Measurements from ENCODE around the gene SH3RF2.

The SH3RF2 gene

DNA sequence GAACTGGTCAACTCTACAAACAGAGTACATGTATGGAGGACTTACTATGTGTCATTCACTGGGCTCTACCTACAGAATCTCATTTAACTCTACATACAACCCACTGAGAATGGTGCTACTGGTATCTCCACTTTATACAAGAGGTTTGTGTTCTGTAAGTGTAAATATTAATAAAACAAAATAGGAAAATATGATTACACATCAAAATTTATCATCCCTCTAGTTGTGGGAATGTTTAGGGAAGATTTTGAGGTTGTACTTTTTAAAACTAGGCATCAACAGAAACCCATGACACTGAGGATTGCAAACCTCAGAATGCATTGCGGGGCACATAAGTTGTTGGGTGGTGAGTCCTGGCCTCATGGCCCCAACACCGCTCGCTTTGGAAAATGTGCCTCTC is 11.7 kb downstream of the SH3RF2 start:
- TF ChIP-seq ZNF37A (tag by site-specific recombination; IDR thresholded peaks at IDR 0.05) = no peak
- TF ChIP-seq, protein P1, sequence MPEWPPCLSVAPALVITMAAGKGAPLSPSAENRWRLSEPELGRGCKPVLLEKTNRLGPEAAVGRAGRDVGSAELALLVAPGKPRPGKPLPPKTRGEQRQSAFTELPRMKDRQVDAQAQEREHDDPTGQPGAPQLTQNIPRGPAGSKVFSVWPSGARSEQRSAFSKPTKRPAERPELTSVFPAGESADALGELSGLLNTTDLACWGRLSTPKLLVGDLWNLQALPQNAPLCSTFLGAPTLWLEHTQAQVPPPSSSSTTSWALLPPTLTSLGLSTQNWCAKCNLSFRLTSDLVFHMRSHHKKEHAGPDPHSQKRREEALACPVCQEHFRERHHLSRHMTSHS (tag by site-specific recombination; IDR thresholded peaks at IDR 0.05) = no peak
- TF ChIP-seq ZNF132 (tag by site-specific recombination; IDR thresholded peaks at IDR 0.05; ENCODE audit: borderline replicate concordance) = no peak
- no peak for TF ChIP-seq ZNF555 (tag by site-specific recombination; conservative IDR thresholded peaks at IDR 0.05)
- TF ChIP-seq HOXC10 (CRISPR knock-in tag; IDR thresholded peaks at IDR 0.05) = no peak
- no peak for TF ChIP-seq TCF7L2 (IDR thresholded peaks at IDR 0.05; ENCODE audit: borderline replicate concordance, low read depth, low read length)
- TF ChIP-seq, protein P2, sequence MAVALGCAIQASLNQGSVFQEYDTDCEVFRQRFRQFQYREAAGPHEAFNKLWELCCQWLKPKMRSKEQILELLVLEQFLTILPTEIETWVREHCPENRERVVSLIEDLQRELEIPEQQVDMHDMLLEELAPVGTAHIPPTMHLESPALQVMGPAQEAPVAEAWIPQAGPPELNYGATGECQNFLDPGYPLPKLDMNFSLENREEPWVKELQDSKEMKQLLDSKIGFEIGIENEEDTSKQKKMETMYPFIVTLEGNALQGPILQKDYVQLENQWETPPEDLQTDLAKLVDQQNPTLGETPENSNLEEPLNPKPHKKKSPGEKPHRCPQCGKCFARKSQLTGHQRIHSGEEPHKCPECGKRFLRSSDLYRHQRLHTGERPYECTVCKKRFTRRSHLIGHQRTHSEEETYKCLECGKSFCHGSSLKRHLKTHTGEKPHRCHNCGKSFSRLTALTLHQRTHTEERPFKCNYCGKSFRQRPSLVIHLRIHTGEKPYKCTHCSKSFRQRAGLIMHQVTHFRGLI (tag by site-specific recombination; IDR thresholded peaks at IDR 0.05) = no peak
- TF ChIP-seq, protein P3, sequence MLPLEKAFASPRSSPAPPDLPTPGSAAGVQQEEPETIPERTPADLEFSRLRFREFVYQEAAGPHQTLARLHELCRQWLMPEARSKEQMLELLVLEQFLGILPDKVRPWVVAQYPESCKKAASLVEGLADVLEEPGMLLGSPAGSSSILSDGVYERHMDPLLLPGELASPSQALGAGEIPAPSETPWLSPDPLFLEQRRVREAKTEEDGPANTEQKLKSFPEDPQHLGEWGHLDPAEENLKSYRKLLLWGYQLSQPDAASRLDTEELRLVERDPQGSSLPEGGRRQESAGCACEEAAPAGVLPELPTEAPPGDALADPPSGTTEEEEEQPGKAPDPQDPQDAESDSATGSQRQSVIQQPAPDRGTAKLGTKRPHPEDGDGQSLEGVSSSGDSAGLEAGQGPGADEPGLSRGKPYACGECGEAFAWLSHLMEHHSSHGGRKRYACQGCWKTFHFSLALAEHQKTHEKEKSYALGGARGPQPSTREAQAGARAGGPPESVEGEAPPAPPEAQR (tag by site-specific recombination; IDR thresholded peaks at IDR 0.05) = no peak
- TF ChIP-seq, protein P4, sequence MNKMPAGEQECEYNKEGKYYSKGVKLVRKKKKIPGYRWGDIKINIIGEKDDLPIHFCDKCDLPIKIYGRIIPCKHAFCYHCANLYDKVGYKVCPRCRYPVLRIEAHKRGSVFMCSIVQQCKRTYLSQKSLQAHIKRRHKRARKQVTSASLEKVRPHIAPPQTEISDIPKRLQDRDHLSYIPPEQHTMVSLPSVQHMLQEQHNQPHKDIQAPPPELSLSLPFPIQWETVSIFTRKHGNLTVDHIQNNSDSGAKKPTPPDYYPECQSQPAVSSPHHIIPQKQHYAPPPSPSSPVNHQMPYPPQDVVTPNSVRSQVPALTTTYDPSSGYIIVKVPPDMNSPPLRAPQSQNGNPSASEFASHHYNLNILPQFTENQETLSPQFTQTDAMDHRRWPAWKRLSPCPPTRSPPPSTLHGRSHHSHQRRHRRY (tag by site-specific recombination; IDR thresholded peaks at IDR 0.05) = no peak
- TF ChIP-seq, protein P5, sequence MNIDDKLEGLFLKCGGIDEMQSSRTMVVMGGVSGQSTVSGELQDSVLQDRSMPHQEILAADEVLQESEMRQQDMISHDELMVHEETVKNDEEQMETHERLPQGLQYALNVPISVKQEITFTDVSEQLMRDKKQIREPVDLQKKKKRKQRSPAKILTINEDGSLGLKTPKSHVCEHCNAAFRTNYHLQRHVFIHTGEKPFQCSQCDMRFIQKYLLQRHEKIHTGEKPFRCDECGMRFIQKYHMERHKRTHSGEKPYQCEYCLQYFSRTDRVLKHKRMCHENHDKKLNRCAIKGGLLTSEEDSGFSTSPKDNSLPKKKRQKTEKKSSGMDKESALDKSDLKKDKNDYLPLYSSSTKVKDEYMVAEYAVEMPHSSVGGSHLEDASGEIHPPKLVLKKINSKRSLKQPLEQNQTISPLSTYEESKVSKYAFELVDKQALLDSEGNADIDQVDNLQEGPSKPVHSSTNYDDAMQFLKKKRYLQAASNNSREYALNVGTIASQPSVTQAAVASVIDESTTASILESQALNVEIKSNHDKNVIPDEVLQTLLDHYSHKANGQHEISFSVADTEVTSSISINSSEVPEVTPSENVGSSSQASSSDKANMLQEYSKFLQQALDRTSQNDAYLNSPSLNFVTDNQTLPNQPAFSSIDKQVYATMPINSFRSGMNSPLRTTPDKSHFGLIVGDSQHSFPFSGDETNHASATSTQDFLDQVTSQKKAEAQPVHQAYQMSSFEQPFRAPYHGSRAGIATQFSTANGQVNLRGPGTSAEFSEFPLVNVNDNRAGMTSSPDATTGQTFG (tag by site-specific recombination; IDR thresholded peaks at IDR 0.05; ENCODE audit: borderline replicate concordance) = no peak
- TF ChIP-seq, protein P6, sequence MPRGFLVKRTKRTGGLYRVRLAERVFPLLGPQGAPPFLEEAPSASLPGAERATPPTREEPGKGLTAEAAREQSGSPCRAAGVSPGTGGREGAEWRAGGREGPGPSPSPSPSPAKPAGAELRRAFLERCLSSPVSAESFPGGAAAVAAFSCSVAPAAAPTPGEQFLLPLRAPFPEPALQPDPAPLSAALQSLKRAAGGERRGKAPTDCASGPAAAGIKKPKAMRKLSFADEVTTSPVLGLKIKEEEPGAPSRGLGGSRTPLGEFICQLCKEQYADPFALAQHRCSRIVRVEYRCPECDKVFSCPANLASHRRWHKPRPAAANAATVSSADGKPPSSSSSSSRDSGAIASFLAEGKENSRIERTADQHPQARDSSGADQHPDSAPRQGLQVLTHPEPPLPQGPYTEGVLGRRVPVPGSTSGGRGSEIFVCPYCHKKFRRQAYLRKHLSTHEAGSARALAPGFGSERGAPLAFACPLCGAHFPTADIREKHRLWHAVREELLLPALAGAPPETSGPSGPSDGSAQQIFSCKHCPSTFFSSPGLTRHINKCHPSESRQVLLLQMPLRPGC (tag by site-specific recombination; IDR thresholded peaks at IDR 0.05) = no peak
- TF ChIP-seq ZFP41 (tag by site-specific recombination; IDR thresholded peaks at IDR 0.05; ENCODE audit: borderline replicate concordance) = no peak
- no peak for TF ChIP-seq ZNF23 (tag by site-specific recombination; IDR thresholded peaks at IDR 0.05; ENCODE audit: borderline replicate concordance)
- no peak for TF ChIP-seq ZFP3 (tag by site-specific recombination; IDR thresholded peaks at IDR 0.05; ENCODE audit: low read depth)
- TF ChIP-seq, protein P7, sequence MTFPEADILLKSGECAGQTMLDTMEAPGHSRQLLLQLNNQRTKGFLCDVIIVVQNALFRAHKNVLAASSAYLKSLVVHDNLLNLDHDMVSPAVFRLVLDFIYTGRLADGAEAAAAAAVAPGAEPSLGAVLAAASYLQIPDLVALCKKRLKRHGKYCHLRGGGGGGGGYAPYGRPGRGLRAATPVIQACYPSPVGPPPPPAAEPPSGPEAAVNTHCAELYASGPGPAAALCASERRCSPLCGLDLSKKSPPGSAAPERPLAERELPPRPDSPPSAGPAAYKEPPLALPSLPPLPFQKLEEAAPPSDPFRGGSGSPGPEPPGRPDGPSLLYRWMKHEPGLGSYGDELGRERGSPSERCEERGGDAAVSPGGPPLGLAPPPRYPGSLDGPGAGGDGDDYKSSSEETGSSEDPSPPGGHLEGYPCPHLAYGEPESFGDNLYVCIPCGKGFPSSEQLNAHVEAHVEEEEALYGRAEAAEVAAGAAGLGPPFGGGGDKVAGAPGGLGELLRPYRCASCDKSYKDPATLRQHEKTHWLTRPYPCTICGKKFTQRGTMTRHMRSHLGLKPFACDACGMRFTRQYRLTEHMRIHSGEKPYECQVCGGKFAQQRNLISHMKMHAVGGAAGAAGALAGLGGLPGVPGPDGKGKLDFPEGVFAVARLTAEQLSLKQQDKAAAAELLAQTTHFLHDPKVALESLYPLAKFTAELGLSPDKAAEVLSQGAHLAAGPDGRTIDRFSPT (tag by site-specific recombination; IDR thresholded peaks at IDR 0.05) = no peak
- no peak for TF ChIP-seq ZNF585B (tag by site-specific recombination; IDR thresholded peaks at IDR 0.05)
- POLR2A ChIA-PET = no interaction called here
- CTCF ChIA-PET = interaction anchor here (0.6 kb wide), 2 partner anchors 28 to 92 kb away, joined by 3 read pairs; no protein-coding TSS in a partner anchor
- H3K4me3 ChIP-seq (ENCODE audit: low read depth, low read length) = no peak overlapping the region
- peaks cover 24% of the 10 kb centered on the region for H3K4me1 ChIP-seq (ENCODE audit: control insufficient read depth, insufficient read depth, low read length)
- H3K9me3 ChIP-seq (ENCODE audit: control insufficient read depth, insufficient read depth, low read depth, low read length) = no peaks in the 10 kb centered on the region
- no peak overlapping the region for H3K27ac ChIP-seq (ENCODE audit: extremely low read depth, low read depth, low read length)
- H3K36me3 ChIP-seq (ENCODE audit: control insufficient read depth in 2 of 2, insufficient read depth in 1 of 2, low read length in 2 of 2) = no peaks in the 10 kb centered on the region

Data from HEK293 (cell line).